Fibroblast of upper back skin (primary cell): ENCODE results near the gene GNG14.
"Not testable (repeated sequence)": the region's sequence is repeated elsewhere in the genome, so short reads cannot be mapped to it uniquely, and the experiment has no call there.

Experiments used
- DNase-seq: peaks from one replicate; pipeline ENCODE4 v3.0.0-alpha.2; 2013

GNG14 gene

GRCh38 chr19:12667731-12668302, 20.0 kb upstream of the GNG14 start:
- DNase-seq: no peak

- no peak for DNase-seq
Measured at GRCh38 chr19:12668346-12668745, 19.5 kb upstream of the GNG14 start.

- DNase-seq: peak; percentile 21
Measured at GRCh38 chr19:12668932-12669269, 18.9 kb upstream of the GNG14 start.

DNA sequence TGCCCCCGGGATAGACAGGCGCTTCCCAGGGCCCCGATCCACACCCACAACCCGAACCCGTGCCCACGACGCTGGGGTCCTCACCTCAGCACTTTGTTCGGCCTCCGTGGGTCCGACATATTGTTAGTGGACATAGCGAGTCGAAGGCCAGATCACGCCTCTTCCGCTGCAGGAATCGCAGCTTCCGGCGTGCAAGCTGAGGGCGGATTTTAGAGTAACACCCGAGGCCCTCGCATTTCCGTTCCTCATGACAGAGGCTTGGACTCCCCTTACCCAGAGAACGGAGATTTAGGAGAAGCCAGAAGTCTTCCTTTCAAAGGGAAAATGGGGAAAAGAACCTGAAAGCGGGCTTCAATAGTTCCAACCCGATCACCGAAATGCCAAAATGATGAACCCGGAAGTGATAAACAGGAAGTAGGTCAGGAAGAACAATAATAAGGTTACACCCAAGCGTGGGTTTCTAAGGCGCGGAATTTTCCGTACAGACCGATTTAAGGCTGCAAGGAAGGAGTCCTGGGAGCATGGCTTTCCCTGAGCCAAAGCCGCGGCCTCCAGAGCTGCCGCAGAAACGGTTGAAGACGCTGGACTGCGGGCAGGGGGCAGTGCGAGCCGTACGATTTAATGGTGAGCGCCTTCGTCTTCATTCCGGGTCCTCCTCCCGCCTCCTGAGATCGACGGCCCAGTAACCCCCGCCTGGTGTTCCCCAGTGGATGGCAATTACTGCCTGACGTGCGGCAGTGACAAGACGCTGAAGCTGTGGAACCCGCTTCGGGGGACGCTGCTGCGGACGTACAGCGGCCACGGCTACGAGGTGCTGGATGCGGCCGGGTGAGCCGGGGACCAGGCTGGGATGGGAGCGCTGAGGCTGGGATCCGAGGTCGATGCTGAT, 18.3 kb upstream of the GNG14 start:
- peak; percentile 74 for DNase-seq

DNA sequence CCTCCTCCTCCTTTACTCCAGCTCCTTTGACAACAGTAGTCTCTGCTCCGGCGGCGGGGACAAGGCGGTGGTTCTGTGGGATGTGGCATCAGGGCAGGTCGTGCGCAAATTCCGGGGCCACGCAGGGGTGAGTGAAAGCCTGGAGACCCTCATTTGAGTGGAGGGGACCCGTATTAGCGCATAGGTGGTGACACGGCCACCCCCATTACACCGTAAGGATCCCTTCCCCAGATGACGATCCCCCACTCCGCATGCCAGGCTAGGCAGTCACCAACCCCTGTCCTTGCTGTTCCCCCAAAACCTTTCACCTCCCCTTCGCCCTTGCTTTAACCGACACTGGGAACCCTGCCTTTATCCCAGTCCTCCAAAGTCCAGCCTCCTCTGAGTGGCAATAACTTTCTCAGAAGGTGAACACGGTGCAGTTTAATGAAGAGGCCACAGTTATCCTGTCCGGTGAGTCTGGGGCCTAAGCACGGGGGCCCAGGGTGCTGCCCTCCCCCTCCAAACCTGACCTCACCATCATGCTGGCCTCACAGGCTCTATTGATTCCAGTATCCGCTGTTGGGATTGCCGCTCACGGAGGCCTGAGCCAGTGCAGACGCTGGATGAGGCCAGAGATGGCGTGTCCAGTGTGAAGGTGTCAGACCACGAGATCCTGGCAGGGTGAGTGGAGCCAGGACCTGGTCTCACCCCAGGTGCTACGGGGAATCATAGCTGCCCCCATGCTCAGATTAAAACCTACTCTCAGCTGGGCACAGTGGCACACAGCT, 17.5 kb upstream of the GNG14 start:
- no peak for DNase-seq

- no peak for DNase-seq
Measured at GRCh38 chr19:12672744-12673143, 15.1 kb upstream of the GNG14 start.

- DNase-seq: no peak
Measured at GRCh38 chr19:12675399-12675798, 12.4 kb upstream of the GNG14 start.

GRCh38 chr19:12675940-12676339, 11.9 kb upstream of the GNG14 start:
- no peak for DNase-seq

- DNase-seq: peak; percentile 68
Measured at GRCh38 chr19:12676384-12676792, 11.4 kb upstream of the GNG14 start.

DNA sequence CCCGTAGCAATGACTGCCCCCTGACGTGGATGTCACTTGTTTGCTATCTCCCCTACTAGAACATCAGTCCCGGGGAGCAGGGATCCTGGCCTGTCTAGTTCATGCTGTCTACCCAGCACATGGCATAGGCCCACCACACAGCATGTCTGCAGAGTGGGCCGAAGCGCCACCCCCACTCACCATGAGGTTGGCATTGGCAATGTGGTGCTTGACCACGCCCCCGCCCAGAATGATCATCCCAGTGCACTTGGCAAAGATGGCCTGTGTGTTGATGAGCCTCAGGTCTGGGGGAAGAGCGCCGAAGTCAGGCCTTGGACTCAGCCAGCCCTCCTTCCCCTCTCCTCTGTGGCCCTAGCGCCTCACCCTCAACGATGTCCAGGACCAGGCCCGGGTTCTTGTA, 10.9 kb upstream of the GNG14 start:
- DNase-seq: no peak

DNA sequence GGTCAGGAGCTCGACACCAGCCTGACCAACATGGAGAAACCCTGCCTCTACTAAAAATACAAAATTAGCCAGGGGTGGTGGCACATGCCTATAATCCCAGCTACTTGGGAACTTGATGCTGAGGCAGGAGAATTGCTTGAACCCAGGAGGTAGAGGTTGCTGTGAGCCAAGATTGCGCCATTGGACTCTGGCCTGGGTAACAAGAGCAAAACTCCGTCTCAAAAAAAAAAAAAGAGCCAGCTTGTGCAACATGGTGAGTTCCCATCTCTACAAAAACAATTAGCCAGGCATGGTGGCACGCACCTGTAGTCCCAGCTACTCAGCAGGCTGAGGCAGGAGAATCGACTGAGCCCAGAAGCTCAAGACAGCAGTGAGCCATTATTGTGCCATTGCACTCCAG, 9.8 kb upstream of the GNG14 start:
- not testable (repeated sequence) for DNase-seq

DNA sequence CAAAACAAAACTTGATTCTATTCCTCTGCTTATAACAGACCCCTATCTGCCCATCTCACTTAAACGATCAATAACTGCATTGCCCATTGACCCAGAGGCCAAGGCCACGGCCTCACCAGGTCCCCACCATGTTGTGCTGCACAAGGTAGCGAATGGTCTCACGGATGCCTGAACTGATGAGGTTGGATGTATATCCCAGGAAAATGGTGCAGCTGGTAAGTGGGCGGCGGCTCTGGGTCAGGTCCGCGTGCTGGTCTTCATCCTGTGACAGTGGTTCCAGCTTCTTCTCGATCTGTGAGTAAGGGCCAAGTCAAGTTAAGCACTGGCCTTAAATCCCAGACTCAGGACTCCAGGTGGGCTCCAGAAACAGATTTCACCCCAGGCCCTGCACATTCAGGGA, 7.8 kb upstream of the GNG14 start:
- DNase-seq: no peak

DNA sequence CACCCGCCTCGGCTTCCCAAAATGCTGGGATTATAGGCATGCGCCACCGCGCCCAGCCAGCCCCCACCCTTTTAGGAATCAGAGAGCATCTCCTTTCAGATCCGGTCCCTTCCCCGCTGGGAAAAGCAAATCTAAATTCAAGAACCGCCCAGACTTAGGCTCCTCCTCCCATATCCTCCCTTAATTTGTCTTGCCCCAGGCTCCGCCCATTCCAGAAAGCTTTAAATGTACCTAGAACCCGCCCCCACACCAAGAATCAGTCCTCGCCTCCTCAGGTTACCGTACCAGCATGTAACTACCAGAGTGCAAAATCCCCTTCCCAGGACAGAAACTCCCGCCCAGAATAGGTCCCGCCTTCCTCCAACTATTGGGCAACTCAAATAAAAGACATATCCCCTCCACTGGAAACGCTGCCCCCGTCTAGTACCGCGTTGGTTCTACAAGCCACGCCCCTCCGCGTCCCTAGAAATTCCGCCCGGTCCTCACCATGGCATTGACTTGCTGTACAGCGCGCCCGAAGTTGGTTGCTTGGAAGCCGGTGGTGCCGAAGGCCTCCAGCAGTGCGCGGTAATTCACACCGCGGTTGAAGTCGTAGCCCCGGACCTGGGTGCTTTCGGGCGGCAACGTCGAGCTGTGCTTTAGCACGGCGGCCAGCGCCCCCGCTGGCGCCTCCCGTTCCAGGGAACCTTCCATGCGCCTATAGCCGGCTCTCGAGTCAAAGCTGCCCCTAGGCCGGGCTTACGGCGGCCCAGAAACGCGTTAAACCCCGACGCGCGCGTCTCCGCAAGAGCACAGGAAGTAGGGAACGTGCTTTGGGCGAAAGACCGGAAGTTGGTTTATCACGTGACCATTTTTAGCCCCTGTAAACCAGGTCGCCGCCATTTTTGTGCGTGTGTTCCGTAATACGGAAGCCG, 6.5 kb upstream of the GNG14 start, which contains the start of gene DHPS:
TSS of gene DHPS (minus strand) at position 807 of the 914 bp plus-strand sequence. CDS start at position 693, 114 bp downstream.
- DNase-seq: peak; percentile 98

GRCh38 chr19:12685831-12686230, 2.0 kb upstream of the GNG14 start:
- DNase-seq: no peak

DNA sequence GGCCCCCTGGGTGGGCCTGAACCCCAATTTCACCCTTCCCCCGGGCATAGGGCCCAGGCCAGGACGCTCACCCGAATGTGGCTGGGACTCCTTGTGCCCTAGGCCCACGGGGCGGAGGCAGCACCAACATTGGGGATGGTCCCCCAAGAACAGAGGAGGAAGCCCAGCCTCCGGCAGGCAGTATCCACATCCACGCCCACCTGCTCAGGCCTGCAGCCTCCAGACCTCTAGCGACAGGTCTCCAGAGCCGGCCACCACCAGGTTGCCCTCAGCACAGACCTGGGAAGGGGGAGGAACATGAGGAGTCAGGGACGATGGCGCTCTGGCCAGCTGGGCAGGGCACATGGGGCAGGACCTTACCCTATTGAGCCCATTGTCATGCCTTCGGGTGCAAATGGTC, 1.2 kb downstream of the GNG14 start:
- no peak for DNase-seq

DNA sequence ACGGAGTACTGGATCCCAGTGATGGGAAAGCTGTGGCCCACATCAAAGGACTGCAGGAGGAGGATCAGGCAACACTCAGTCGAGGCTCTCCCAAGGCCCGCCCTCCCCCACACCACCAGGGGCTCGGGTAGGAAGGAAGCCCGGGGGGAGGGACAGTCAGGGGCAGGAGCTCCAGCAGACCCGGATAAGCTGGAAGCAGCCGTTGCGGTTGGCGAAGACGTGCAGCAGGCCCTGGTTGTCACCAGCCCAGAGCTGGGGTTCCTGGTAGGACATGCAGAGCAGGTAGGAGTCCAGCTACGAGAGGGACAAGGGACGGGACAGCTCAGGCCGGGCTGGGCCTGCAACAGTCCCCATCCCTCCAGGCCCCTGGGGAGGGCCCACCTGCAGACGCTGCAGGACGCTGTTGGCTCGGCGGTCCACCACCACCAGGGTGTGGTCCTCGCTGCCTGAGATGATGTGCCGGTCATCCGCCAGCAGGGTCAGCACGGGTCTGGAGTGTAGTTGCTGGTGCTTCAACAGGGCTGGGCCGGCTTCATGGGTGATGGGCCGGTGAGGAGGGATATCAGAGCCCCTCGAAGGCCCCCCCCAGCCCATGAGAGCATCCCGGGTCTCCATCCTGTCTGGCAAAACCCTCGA, 1.9 kb downstream of the GNG14 start:
- no peak for DNase-seq

- DNase-seq: no peak
Measured at GRCh38 chr19:12692960-12693359, 5.2 kb downstream of the GNG14 start.

- DNase-seq: no peak
Measured at GRCh38 chr19:12694641-12695040, 6.8 kb downstream of the GNG14 start.

DNA sequence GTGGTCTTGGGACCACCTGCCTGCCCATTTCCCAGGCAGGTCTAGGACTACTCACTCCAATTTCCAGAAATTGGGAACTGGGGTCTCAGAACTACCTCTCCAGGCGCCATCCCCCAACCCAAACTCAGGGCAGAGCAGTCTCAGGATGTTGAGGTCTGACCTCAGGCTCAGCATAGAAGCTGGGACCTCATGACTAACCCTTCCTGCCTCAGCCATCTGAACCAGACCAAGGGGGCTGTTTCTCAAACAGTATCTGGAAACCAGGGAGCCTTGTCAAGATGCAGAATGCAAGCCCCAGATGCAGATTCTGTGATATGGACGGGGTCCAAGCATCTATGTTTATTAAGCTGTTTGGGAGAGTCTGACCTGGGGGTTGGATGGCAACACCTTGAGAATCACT, 7.3 kb downstream of the GNG14 start:
- no peak for DNase-seq

DNA sequence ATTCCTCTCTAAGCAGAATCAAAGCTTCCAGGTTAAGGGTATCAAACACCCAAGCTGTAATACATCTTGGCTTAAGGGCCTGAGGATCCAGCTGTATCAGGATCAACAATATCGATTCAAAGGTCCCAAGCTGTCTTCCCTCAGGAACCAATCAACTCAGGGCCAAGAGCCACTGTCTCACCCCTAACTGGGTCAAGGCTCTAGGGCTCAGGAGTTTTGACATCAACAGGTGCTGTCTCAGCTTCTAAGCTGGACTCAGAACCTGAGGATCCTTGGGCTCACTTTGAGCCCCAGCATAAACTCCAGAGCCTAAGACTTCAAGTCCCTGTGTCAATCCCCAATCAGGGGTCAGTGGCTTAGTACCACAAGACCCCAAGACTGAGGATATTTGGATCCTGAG, 7.7 kb downstream of the GNG14 start:
- no peak for DNase-seq

DNA sequence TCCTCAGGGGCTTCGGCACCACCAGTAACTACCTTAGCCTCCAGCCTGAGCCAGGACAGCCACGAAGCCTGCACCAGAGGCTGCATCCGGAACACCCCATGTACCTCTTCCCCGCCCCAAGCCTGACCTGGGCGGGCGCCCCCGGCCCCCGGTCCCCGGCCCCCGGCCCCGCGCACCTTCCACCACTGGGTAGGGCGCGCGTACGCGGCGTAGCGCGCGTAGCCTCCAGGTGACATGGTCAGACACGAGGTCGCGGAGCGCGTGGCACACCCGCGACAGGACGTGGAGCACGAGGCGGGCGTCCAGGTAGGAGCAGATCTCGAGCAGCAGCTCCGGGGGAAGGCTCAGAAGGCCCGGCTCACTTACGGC, 8.2 kb downstream of the GNG14 start:
- DNase-seq: no peak
